HCT116 (cell line): Measurements from ENCODE around the gene KSR1. TPM values are rescaled to one million over a fixed set of nuclear protein-coding genes. Genes with fewer than 3 reads are reported as not detected.

Experiments used
- ATAC-seq: fragments of 200-7000 bp; cut with Tn5 transposase; 2 replicates; pipeline ENCODE4 v1.9.1; 2020; ENCODE audit warnings: mild to moderate bottlenecking, moderate library complexity
- BruUV-seq: library from RNA; stranded (reverse); fragments of 400-500 nt; replicated peaks from 2 replicates; lab custom pipeline; 2021; lab: Mats Ljungman, UMichigan
- CTCF ChIA-PET: fragments of 300-600 bp; sonication (Branson Sonifier 250); formaldehyde crosslinking; loops from one replicate; lab custom pipeline; 2021; ENCODE audit warnings: antibody characterized with exemption; lab: Charles Lee
- POLR2A ChIA-PET: fragments of 300-600, 350-600 bp; sonication (Branson Sonifier 250); formaldehyde crosslinking; loops from one replicate; lab custom pipeline; 2021; ENCODE audit warnings: antibody characterized with exemption; lab: Charles Lee
- RAD21 ChIA-PET, 2 experiments: fragments of 300-600 bp; sonication (Branson Sonifier 250); formaldehyde crosslinking; loops; one replicate each; lab custom pipeline; 2023; ENCODE audit warnings: low total read pairs in 2 of 2; ENCODE audit not compliant: uncharacterized antibody in 2 of 2, unreplicated experiment in 2 of 2, low non-redundant PET in 1 of 2; lab: Charles Lee
- DNase-seq: peaks from one replicate; pipeline ENCODE4 v3.0.0-alpha.2; 2010; ENCODE audit warnings: low read depth, low spot score
- H2AFZ ChIP-seq: fragments of 200-600 bp; shearing (Covaris generic), sonication (generic); 2 replicates; pipeline ENCODE4 v1.6.1; 2017; ENCODE audit warnings: low read depth, mixed run types, mixed read lengths, antibody characterized with exemption, low read length; ENCODE audit not compliant: poor library complexity, severe bottlenecking
- H3K27ac ChIP-seq: 2 replicates; pipeline ENCODE4 v1.5.1; 2012; ENCODE audit warnings: low read depth, low read length
- H3K27me3 ChIP-seq: fragments of 200-600 bp; sonication (generic); 2 replicates; pipeline ENCODE4 v1.6.1; 2016; ENCODE audit warnings: mixed run types, low read length, mixed read lengths; ENCODE audit not compliant: insufficient read depth
- H3K36me3 ChIP-seq, 2 experiments: fragments of 200-500 bp in 1 of 2; fragments of 200-600 bp in 1 of 2; sonication (Bioruptor generic) in 1 of 2; sonication (generic) in 1 of 2; 2 replicates each; pipeline versions ENCODE4 v1.5.1 to v1.6.1; 2014 to 2016; ENCODE audit warnings: low read length in 2 of 2, inconsistent platforms in 1 of 2, mixed read lengths in 1 of 2, mixed run types in 1 of 2; ENCODE audit not compliant: insufficient read depth in 2 of 2, control insufficient read depth in 1 of 2
- H3K4me1 ChIP-seq, 2 experiments: fragments of 200-600 bp in 1 of 2; sonication (generic) in 1 of 2; 2 replicates each; pipeline versions ENCODE4 v1.5.1 to v1.6.1; 2012 to 2017; ENCODE audit warnings: low read length in 2 of 2, inconsistent platforms in 1 of 2, mild to moderate bottlenecking in 1 of 2, mixed read lengths in 1 of 2, mixed run types in 1 of 2, moderate library complexity in 1 of 2; ENCODE audit not compliant: insufficient read depth in 2 of 2, control insufficient read depth in 1 of 2
- H3K4me2 ChIP-seq: fragments of 200-600 bp; sonication (generic); 2 replicates; pipeline ENCODE4 v1.6.1; 2017; ENCODE audit warnings: mixed run types, low read length, mixed read lengths
- H3K4me3 ChIP-seq, 2 experiments: fragments of 200-600 bp in 1 of 2; sonication (generic) in 1 of 2; replicated peaks in 1 of 2; 2 replicates each; pipeline ENCODE4 v1.5.1; 2011 to 2016; ENCODE audit warnings: low read length in 2 of 2, control low read depth in 1 of 2, low read depth in 1 of 2, mild to moderate bottlenecking in 1 of 2, mixed read lengths in 1 of 2, mixed run types in 1 of 2
- H3K79me2 ChIP-seq: fragments of 200-600 bp; sonication (generic); 2 replicates; pipeline ENCODE4 v1.6.1; 2017; ENCODE audit warnings: mild to moderate bottlenecking, mixed run types, low read length, moderate library complexity, mixed read lengths; ENCODE audit not compliant: insufficient read depth
- H3K9ac ChIP-seq: fragments of 200-600 bp; sonication (generic); 2 replicates; pipeline ENCODE4 v1.6.1; 2016; ENCODE audit warnings: low read length, mixed read lengths
- H3K9me2 ChIP-seq: fragments of 200-600 bp; sonication (generic), shearing (Covaris generic); 2 replicates; pipeline ENCODE4 v1.6.1; 2017; ENCODE audit warnings: mixed run types, mild to moderate bottlenecking, moderate library complexity; ENCODE audit not compliant: insufficient read depth
- H3K9me3 ChIP-seq, 2 experiments: fragments of 200-500 bp in 1 of 2; fragments of 200-600 bp in 1 of 2; sonication (Bioruptor generic) in 1 of 2; sonication (generic) in 1 of 2; 2 replicates each; pipeline ENCODE4 v1.6.1; 2014 to 2017; ENCODE audit warnings: low read length in 2 of 2, mixed read lengths in 2 of 2, inconsistent platforms in 1 of 2, low read depth in 1 of 2, mild to moderate bottlenecking in 1 of 2, mixed run types in 1 of 2, moderate library complexity in 1 of 2; ENCODE audit not compliant: control insufficient read depth in 1 of 2, insufficient read depth in 1 of 2
- H4K20me1 ChIP-seq: fragments of 200-600 bp; sonication (generic), shearing (Covaris generic); 2 replicates; pipeline ENCODE4 v1.6.1; 2017; ENCODE audit warnings: mixed run types, mild to moderate bottlenecking, moderate library complexity; ENCODE audit not compliant: insufficient read depth
- CBX3 ChIP-seq: IDR thresholded peaks from 2 replicates; pipeline ENCODE4 v1.6.1; 2012; ENCODE audit warnings: low read depth
- EGR1 ChIP-seq: IDR thresholded peaks from 2 replicates; pipeline ENCODE4 v1.6.1; 2012; ENCODE audit warnings: low read depth
- EZH2 ChIP-seq: fragments of 200-600 bp; sonication (generic); IDR thresholded peaks from 2 replicates; pipeline ENCODE4 v1.6.1; 2017; ENCODE audit warnings: antibody characterized with exemption, mixed run types
- EZH2phosphoT487 ChIP-seq: fragments of 200-600 bp; IDR thresholded peaks from 2 replicates; pipeline ENCODE4 v1.6.1; 2018; ENCODE audit warnings: antibody characterized with exemption, borderline replicate concordance
- FOSL1 ChIP-seq: IDR thresholded peaks from 2 replicates; pipeline ENCODE4 v1.6.1; 2012; ENCODE audit warnings: low read depth
- JUND ChIP-seq: IDR thresholded peaks from 2 replicates; pipeline ENCODE4 v1.6.1; 2012
- POLR2A ChIP-seq: IDR thresholded peaks from 2 replicates; pipeline ENCODE4 v1.7.0; 2011; ENCODE audit warnings: borderline replicate concordance; ENCODE audit not compliant: insufficient read depth, insufficient read length; ENCODE audit errors: extremely low read depth
- SIN3A ChIP-seq: IDR thresholded peaks from 2 replicates; pipeline ENCODE4 v1.6.1; 2012; ENCODE audit warnings: low read depth
- SRF ChIP-seq: IDR thresholded peaks from 2 replicates; pipeline ENCODE4 v1.6.1; 2012; ENCODE audit warnings: low read depth
- TCF7L2 ChIP-seq: IDR thresholded peaks from 2 replicates; pipeline ENCODE4 v1.7.0; 2011; ENCODE audit warnings: borderline replicate concordance, inconsistent platforms; ENCODE audit not compliant: insufficient read depth, insufficient read length; ENCODE audit errors: extremely low read depth
- YY1 ChIP-seq: IDR thresholded peaks from 2 replicates; pipeline ENCODE4 v1.6.1; 2011; ENCODE audit warnings: low read length, low read depth, moderate library complexity, mild to moderate bottlenecking; ENCODE audit not compliant: insufficient replicate concordance; ENCODE audit errors: extremely low read depth
- ZFX ChIP-seq: fragments of 450-650 bp; IDR thresholded peaks from 2 replicates; pipeline ENCODE4 v1.6.1; 2017
- intact Hi-C: fragments of 100-400 bp; cut with micrococcal nuclease; formaldehyde crosslinking; loops from 2 replicates; pipeline ENCODE4 v1.10.0; 2022
- total RNA-seq: library from RNA; stranded (reverse); gene quantifications from one replicate; pipeline ENCODE4 v1.2.1, GENCODE V29; 2021; ENCODE audit not compliant: unreplicated experiment
- TF ChIP-seq, protein P1 (sequence below): IDR thresholded peaks from 2 replicates; pipeline ENCODE4 v1.6.1; 2012
- TF ChIP-seq, protein P2 (sequence below), 3 experiments: fragments of 200-600 bp in 1 of 3; sonication (generic) in 1 of 3; IDR thresholded peaks in 2 of 3; conservative IDR thresholded peaks in 1 of 3; 2 replicates each; pipeline ENCODE4 v1.5.1; 2012 to 2017; ENCODE audit warnings: low read depth in 2 of 3, low read length in 2 of 3, antibody characterized with exemption in 1 of 3, borderline replicate concordance in 1 of 3, control low read depth in 1 of 3, mild to moderate bottlenecking in 1 of 3, mixed read lengths in 1 of 3, mixed run types in 1 of 3, moderate library complexity in 1 of 3; ENCODE audit not compliant: insufficient read depth in 1 of 3
- TF ChIP-seq, protein P3 (sequence below): IDR thresholded peaks from 2 replicates; pipeline ENCODE4 v1.6.1; 2011; ENCODE audit warnings: mild to moderate bottlenecking, low read length, moderate library complexity; ENCODE audit not compliant: insufficient replicate concordance; ENCODE audit errors: extremely low read depth

The KSR1 gene
- total RNA-seq, 1 experiment from 2014 or later = 16.5 TPM

DNA sequence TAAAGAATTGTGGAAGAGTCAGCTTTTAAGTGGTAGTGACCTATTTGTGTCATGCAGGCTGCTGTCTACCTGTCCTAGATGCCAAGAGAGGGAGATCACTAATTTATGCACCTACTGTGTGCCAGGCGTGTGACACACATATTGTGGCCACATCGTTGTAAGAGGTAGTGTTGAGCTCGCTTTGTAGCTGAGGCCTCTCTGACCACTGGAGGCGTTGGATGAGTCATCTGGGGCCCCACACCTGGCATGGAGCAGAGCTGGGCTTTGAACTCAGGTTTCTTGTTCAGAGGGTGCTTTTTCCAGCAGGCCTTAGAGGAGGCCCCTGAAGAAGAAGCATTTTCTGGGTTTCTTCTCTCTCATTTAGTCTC lies 122.5 kb downstream of the KSR1 start (continued):
- no peak for TF ChIP-seq SIN3A
- TF ChIP-seq, protein P1, sequence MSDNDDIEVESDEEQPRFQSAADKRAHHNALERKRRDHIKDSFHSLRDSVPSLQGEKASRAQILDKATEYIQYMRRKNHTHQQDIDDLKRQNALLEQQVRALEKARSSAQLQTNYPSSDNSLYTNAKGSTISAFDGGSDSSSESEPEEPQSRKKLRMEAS = peak; percentile 30; the same call in 1 of the 2 replicates

DNA sequence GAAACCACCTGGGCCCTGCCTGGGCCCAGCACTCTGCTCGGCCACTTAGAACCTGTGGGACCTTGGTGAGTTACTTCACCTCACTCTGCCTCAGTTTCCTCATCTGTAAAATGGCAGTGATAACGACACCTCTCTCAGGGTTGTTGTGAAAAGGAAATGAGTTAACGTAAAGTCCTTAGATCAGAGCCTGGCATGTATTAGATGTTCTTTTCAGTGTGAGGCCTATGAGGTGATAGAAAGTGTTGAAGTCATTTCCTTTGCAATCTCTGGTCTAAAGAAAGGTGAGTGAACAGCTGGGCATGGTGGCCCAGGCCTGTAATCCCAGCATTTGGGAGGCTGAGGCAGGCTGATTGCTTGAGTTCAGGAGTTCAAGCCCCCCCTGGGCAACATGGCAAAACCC lies 123.1 kb downstream of the KSR1 start:
- H3K27me3 ChIP-seq = no peaks in the 10 kb centered on the region
- 0 out of 2 replicates have a peak overlapping the region, but pooled peaks have one; percentile 40 for H3K9ac ChIP-seq
- H3K4me3 ChIP-seq = peak overlapping the region in 1 of 2 experiments; percentile 9; a peak in 1 of 4 replicates
- intact Hi-C loops = no loop called here
- DNase-seq = no peak
- H3K4me2 ChIP-seq = peak overlapping the region; percentile 63
- RAD21 ChIA-PET = interaction anchor here in 1 of 2 experiments (1.1 kb wide), 1 partner anchor 123 kb away, joined by 3 read pairs; the partner anchor contains the start of gene KSR1
- H2AFZ ChIP-seq = no peak overlapping the region
- no peaks in the 10 kb centered on the region for H4K20me1 ChIP-seq
- no peaks in the 10 kb centered on the region for H3K36me3 ChIP-seq
- BruUV-seq = no TSS peak
- POLR2A ChIA-PET = interaction anchor here (1.1 kb wide), 1 partner anchor 16 kb away, joined by 5 read pairs; no protein-coding TSS in a partner anchor
- TF ChIP-seq ZFX (no peak), EGR1 (no peak)
- TF ChIP-seq, all 23 proteins: peak for 0
- H3K9me2 ChIP-seq = no peaks in the 10 kb centered on the region
- no peaks in the 10 kb centered on the region for H3K79me2 ChIP-seq
- H3K9me3 ChIP-seq = no peaks in the 10 kb centered on the region
- ATAC-seq = no peak
- H3K27ac ChIP-seq = peak overlapping the region; percentile 53
- peaks cover 51 to 61% of the 10 kb centered on the region in 2 experiments for H3K4me1 ChIP-seq
- CTCF ChIA-PET = interaction anchor here (0.6 to 1.7 kb wide), 6 partner anchors 21 to 343 kb away, joined by 3 to 9 read pairs (median 3); no protein-coding TSS in a partner anchor

DNA sequence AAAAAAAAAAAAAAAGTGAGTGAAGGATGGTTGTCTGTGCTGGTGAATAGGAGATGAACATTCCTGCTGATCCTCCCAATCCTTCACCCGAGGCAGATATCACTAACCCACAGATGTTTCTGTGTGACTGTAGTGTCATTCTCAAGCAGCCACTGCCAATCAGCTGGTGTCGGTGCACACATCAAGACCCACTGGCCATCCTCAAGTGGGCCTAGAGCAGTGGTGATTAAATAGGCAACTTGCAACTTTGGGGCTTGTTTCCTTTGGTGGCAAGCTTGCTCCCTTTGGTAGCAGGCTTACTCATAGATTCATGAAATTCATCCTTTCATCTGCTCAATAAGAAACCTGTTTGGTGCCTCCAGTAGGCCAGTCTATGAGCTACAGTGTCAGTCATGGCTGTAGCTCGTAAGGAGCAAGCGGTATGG lies 123.7 kb downstream of the KSR1 start:
- Histone ChIP-seq H3K4me3 (no peak overlapping the region), H3K4me2 (peak overlapping the region; percentile 10), H3K4me1 (peaks cover 54 to 66% of the 10 kb centered on the region in 2 experiments), H3K27ac (no peak overlapping the region), H3K27me3 (no peaks in the 10 kb centered on the region), H3K79me2 (no peaks in the 10 kb centered on the region), H2AFZ (no peak overlapping the region), H4K20me1 (no peaks in the 10 kb centered on the region), H3K9me2 (no peaks in the 10 kb centered on the region), H3K9me3 (no peaks in the 10 kb centered on the region), H3K36me3 (no peaks in the 10 kb centered on the region), H3K9ac (no peak overlapping the region)
- DNase-seq (no peak), ATAC-seq (no peak)
- RAD21 ChIA-PET = no interaction called here
- CTCF ChIA-PET = interaction anchor here (0.8 to 2.4 kb wide), 3 partner anchors 20 to 343 kb away, joined by 3 to 14 read pairs (median 7); no protein-coding TSS in a partner anchor
- POLR2A ChIA-PET = no interaction called here
- intact Hi-C loops = no loop called here
- BruUV-seq = no TSS peak
- TF ChIP-seq, protein P2, sequence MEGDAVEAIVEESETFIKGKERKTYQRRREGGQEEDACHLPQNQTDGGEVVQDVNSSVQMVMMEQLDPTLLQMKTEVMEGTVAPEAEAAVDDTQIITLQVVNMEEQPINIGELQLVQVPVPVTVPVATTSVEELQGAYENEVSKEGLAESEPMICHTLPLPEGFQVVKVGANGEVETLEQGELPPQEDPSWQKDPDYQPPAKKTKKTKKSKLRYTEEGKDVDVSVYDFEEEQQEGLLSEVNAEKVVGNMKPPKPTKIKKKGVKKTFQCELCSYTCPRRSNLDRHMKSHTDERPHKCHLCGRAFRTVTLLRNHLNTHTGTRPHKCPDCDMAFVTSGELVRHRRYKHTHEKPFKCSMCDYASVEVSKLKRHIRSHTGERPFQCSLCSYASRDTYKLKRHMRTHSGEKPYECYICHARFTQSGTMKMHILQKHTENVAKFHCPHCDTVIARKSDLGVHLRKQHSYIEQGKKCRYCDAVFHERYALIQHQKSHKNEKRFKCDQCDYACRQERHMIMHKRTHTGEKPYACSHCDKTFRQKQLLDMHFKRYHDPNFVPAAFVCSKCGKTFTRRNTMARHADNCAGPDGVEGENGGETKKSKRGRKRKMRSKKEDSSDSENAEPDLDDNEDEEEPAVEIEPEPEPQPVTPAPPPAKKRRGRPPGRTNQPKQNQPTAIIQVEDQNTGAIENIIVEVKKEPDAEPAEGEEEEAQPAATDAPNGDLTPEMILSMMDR (IDR thresholded peaks at IDR 0.05 in 2 of 3, conservative IDR thresholded peaks at IDR 0.05 in 1 of 3; ENCODE audit: borderline replicate concordance in 1 of 3, insufficient read depth in 1 of 3, low read depth in 2 of 3, low read length in 2 of 3) = no peak
- TF ChIP-seq SIN3A (no peak), CBX3 (no peak), TCF7L2 (no peak), EGR1 (no peak), POLR2A (no peak), EZH2phosphoT487 (no peak), YY1 (no peak), FOSL1 (no peak), SRF (no peak), EZH2 (no peak), JUND (no peak)
- TF ChIP-seq, protein P3, sequence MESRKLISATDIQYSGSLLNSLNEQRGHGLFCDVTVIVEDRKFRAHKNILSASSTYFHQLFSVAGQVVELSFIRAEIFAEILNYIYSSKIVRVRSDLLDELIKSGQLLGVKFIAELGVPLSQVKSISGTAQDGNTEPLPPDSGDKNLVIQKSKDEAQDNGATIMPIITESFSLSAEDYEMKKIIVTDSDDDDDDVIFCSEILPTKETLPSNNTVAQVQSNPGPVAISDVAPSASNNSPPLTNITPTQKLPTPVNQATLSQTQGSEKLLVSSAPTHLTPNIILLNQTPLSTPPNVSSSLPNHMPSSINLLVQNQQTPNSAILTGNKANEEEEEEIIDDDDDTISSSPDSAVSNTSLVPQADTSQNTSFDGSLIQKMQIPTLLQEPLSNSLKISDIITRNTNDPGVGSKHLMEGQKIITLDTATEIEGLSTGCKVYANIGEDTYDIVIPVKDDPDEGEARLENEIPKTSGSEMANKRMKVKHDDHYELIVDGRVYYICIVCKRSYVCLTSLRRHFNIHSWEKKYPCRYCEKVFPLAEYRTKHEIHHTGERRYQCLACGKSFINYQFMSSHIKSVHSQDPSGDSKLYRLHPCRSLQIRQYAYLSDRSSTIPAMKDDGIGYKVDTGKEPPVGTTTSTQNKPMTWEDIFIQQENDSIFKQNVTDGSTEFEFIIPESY = no peak
